Glutamatergic neuron (in vitro differentiated cells): ENCODE data around the gene PALM. TPM values are rescaled to one million over a fixed set of nuclear protein-coding genes. Genes with fewer than 3 reads are reported as not detected.

Experiments
- DNase-seq: peaks from one replicate; pipeline ENCODE4 v3.0.0; 2022
- H3K27ac Mint-ChIP-seq: one replicate; pipeline ENCODE4 v1.8.0; 2020; ENCODE audit warnings: mild to moderate bottlenecking, mixed read lengths, inconsistent platforms; ENCODE audit not compliant: unreplicated experiment
- H3K27me3 Mint-ChIP-seq: one replicate; pipeline ENCODE4 v1.8.0; 2020; ENCODE audit warnings: mild to moderate bottlenecking, moderate library complexity, mixed read lengths, inconsistent platforms; ENCODE audit not compliant: unreplicated experiment
- H3K36me3 Mint-ChIP-seq: one replicate; pipeline ENCODE4 v1.8.0; 2020; ENCODE audit warnings: mild to moderate bottlenecking, mixed read lengths, inconsistent platforms; ENCODE audit not compliant: unreplicated experiment
- H3K4me1 Mint-ChIP-seq: one replicate; pipeline ENCODE4 v1.8.0; 2020; ENCODE audit warnings: mild to moderate bottlenecking, low read depth, mixed read lengths, inconsistent platforms; ENCODE audit not compliant: unreplicated experiment
- H3K4me3 Mint-ChIP-seq: one replicate; pipeline ENCODE4 v1.8.0; 2020; ENCODE audit warnings: mild to moderate bottlenecking, mixed read lengths, inconsistent platforms; ENCODE audit not compliant: unreplicated experiment
- H3K9me3 Mint-ChIP-seq: one replicate; pipeline ENCODE4 v1.8.0; 2020; ENCODE audit warnings: mild to moderate bottlenecking, moderate library complexity, mixed read lengths, inconsistent platforms; ENCODE audit not compliant: unreplicated experiment
- CTCF ChIP-seq: fragments of 200-600 bp; sonication (generic); IDR thresholded peaks from one replicate; pipeline ENCODE4 v1.5.0; 2021; ENCODE audit not compliant: partially characterized antibody, unreplicated experiment
- total RNA-seq: library from RNA; stranded (reverse); fragmentation: NEBNext Ultra II Directional; extraction: Animal tissue kit (Norgen Biotek cat#: 25700); gene quantifications from one replicate; pipeline ENCODE4 v1.2.1, GENCODE V29; 2021; ENCODE audit not compliant: unreplicated experiment

PALM gene
- total RNA-seq, 1 donor from 2014 or later = 349 TPM

- TF ChIP-seq CTCF = no peak
- peaks cover 6% of the 10 kb centered on the region for H3K27me3 Mint-ChIP-seq
- H3K9me3 Mint-ChIP-seq = peaks cover 8% of the 10 kb centered on the region
- H3K4me3 Mint-ChIP-seq = no peak overlapping the region
- H3K27ac Mint-ChIP-seq = no peak overlapping the region
- H3K36me3 Mint-ChIP-seq = no peaks in the 10 kb centered on the region
- DNase-seq = no peak
- H3K4me1 Mint-ChIP-seq = peaks cover 4% of the 10 kb centered on the region
These were observed 43.0 kb downstream of the PALM start for GRCh38 chr19:751501-752341.

GRCh38 chr19:752652-753517 is 44.1 kb downstream of the PALM start:
- TF ChIP-seq CTCF = no peak

GRCh38 chr19:754530-754929 is 45.8 kb downstream of the PALM start:
- Mint-ChIP-seq H3K4me3 (no peak overlapping the region), H3K27me3 (peaks cover 8% of the 10 kb centered on the region), H3K4me1 (peaks cover 4% of the 10 kb centered on the region), H3K36me3 (peaks cover under 1% of the 10 kb centered on the region), H3K27ac (no peak overlapping the region), H3K9me3 (peaks cover 12% of the 10 kb centered on the region)
- no peak for DNase-seq
- TF ChIP-seq CTCF = no peak

More at GRCh38 chr19:752652-753517, 44.1 kb downstream of the PALM start:
- peak; percentile 64 for DNase-seq
- Mint-ChIP-seq H3K36me3 (no peaks in the 10 kb centered on the region), H3K4me1 (peaks cover 4% of the 10 kb centered on the region), H3K27ac (peak overlapping the region; percentile 87), H3K4me3 (no peak overlapping the region), H3K27me3 (peaks cover 6% of the 10 kb centered on the region), H3K9me3 (peaks cover 10% of the 10 kb centered on the region)

- DNase-seq = no peak
These were observed 46.3 kb downstream of the PALM start for GRCh38 chr19:755063-755462.

More at GRCh38 chr19:755063-755462, 46.3 kb downstream of the PALM start:
- Mint-ChIP-seq H3K4me1 (peaks cover 4% of the 10 kb centered on the region), H3K27ac (no peak overlapping the region), H3K4me3 (no peak overlapping the region), H3K27me3 (peaks cover 13% of the 10 kb centered on the region), H3K36me3 (peaks cover 4% of the 10 kb centered on the region), H3K9me3 (peaks cover 14% of the 10 kb centered on the region)
- no peak for TF ChIP-seq CTCF
